Activated B cell treated with CpG ODN at 0.5 μM for 24 hours (primary cell): ENCODE measurements around the gene CHRNE. TPM values are rescaled to one million over a fixed set of nuclear protein-coding genes. Genes with fewer than 3 reads are reported as not detected.

Experiments used
- ATAC-seq: fragments of 200-7000 bp; cut with Tn5 transposase; one replicate; pipeline ENCODE4 v1.10.0; 2021; ENCODE audit warnings: low read depth, mild to moderate bottlenecking, moderate library complexity
- CTCF ChIA-PET: fragments of 350-600 bp; sonication (Branson Sonifier 250); formaldehyde crosslinking; loops from one replicate; lab custom pipeline; 2021; ENCODE audit warnings: antibody characterized with exemption; lab: Charles Lee
- POLR2A ChIA-PET: fragments of 350-600 bp; sonication (Branson Sonifier 250); formaldehyde crosslinking; loops from one replicate; lab custom pipeline; 2021; ENCODE audit warnings: antibody characterized with exemption; lab: Charles Lee
- DNase-seq: peaks from one replicate; pipeline ENCODE4 v3.0.0; 2022
- H3K27ac Mint-ChIP-seq: one replicate; pipeline ENCODE4 v1.8.0; 2020; ENCODE audit warnings: mixed read lengths
- H3K27me3 Mint-ChIP-seq: one replicate; pipeline ENCODE4 v1.8.0; 2021; ENCODE audit warnings: mixed read lengths
- H3K36me3 Mint-ChIP-seq: one replicate; pipeline ENCODE4 v1.8.0; 2021; ENCODE audit warnings: low read depth, mixed read lengths
- H3K4me1 Mint-ChIP-seq: one replicate; pipeline ENCODE4 v1.8.0; 2021; ENCODE audit warnings: mixed read lengths
- H3K4me3 Mint-ChIP-seq: one replicate; pipeline ENCODE4 v1.8.0; 2020; ENCODE audit warnings: mild to moderate bottlenecking, mixed read lengths
- H3K9me3 Mint-ChIP-seq: one replicate; pipeline ENCODE4 v1.8.0; 2020; ENCODE audit warnings: mixed read lengths
- CTCF ChIP-seq: fragments of 200-600 bp; IDR thresholded peaks from one replicate; pipeline ENCODE4 v1.8.0; 2022; ENCODE audit warnings: antibody characterized with exemption, mild to moderate bottlenecking
- intact Hi-C: fragments of 100-400 bp; cut with micrococcal nuclease; formaldehyde crosslinking; loops from one replicate; pipeline ENCODE4 v1.15.1; 2024
- total RNA-seq: library from RNA; stranded (reverse); gene quantifications from 2 replicates; pipeline ENCODE4 v1.2.3, GENCODE V29; 2022

CHRNE gene
- total RNA-seq, 1 donor from 2014 or later = 0.38 TPM

GRCh38 chr17:4856937-4857314, 46.0 kb downstream of the CHRNE start:
- Mint-ChIP-seq H3K9me3 (no peaks in the 10 kb centered on the region), H3K4me3 (no peak overlapping the region), H3K36me3 (peaks cover 40% of the 10 kb centered on the region), H3K4me1 (peaks cover 7% of the 10 kb centered on the region), H3K27ac (no peak overlapping the region), H3K27me3 (no peaks in the 10 kb centered on the region)
- intact Hi-C loops = no loop called here
- TF ChIP-seq CTCF = no peak
- ChIA-PET CTCF (no interaction called here), POLR2A (no interaction called here)
- ATAC-seq (no peak), DNase-seq (no peak)

GRCh38 chr17:4856271-4856936, 46.5 kb downstream of the CHRNE start:
- DNase-seq (no peak), ATAC-seq (no peak)
- ChIA-PET CTCF (no interaction called here), POLR2A (no interaction called here)
- H3K9me3 Mint-ChIP-seq = no peaks in the 10 kb centered on the region
- intact Hi-C loops = no loop called here
- no peaks in the 10 kb centered on the region for H3K27me3 Mint-ChIP-seq
- no peak overlapping the region for H3K4me3 Mint-ChIP-seq
- no peak for TF ChIP-seq CTCF
- peaks cover 39% of the 10 kb centered on the region for H3K36me3 Mint-ChIP-seq
- H3K4me1 Mint-ChIP-seq = peaks cover 7% of the 10 kb centered on the region
- H3K27ac Mint-ChIP-seq = no peak overlapping the region

- Mint-ChIP-seq H3K9me3 (no peaks in the 10 kb centered on the region), H3K27ac (no peak overlapping the region), H3K4me1 (peaks cover 10% of the 10 kb centered on the region), H3K36me3 (peaks cover 26% of the 10 kb centered on the region), H3K4me3 (no peak overlapping the region), H3K27me3 (no peaks in the 10 kb centered on the region)
- CTCF ChIA-PET = no interaction called here
- DNase-seq = no peak
- TF ChIP-seq CTCF = no peak
- no peak for ATAC-seq
- POLR2A ChIA-PET = no interaction called here
- intact Hi-C loops = no loop called here
These were observed 48.7 kb downstream of the CHRNE start for GRCh38 chr17:4854111-4854681.

- H3K9me3 Mint-ChIP-seq = no peaks in the 10 kb centered on the region
- peaks cover 10% of the 10 kb centered on the region for H3K4me1 Mint-ChIP-seq
- ChIA-PET POLR2A (no interaction called here), CTCF (no interaction called here)
- no peak for TF ChIP-seq CTCF
- H3K4me3 Mint-ChIP-seq = no peak overlapping the region
- H3K36me3 Mint-ChIP-seq = peaks cover 24% of the 10 kb centered on the region
- no peak overlapping the region for H3K27ac Mint-ChIP-seq
- H3K27me3 Mint-ChIP-seq = no peaks in the 10 kb centered on the region
- intact Hi-C loops = no loop called here
- ATAC-seq (no peak), DNase-seq (no peak)
These were observed 49.7 kb downstream of the CHRNE start for GRCh38 chr17:4853208-4853671.

- no peak for TF ChIP-seq CTCF
- intact Hi-C loops = no loop called here
- ATAC-seq (no peak), DNase-seq (no peak)
- H3K36me3 Mint-ChIP-seq = peaks cover 24% of the 10 kb centered on the region
- ChIA-PET POLR2A (interaction anchor here (0.6 kb wide), 1 partner anchor 96 kb away, joined by 6 read pairs; the partner anchor contains the start of gene PFN1), CTCF (no interaction called here)
- H3K9me3 Mint-ChIP-seq = no peaks in the 10 kb centered on the region
- H3K27me3 Mint-ChIP-seq = no peaks in the 10 kb centered on the region
- H3K27ac Mint-ChIP-seq = no peak overlapping the region
- H3K4me1 Mint-ChIP-seq = peaks cover 9% of the 10 kb centered on the region
- no peak overlapping the region for H3K4me3 Mint-ChIP-seq
These were observed 50.2 kb downstream of the CHRNE start for GRCh38 chr17:4852567-4853207.
